Neural cell (in vitro differentiated cells): ENCODE data around the gene CABLES1.

Source experiments
- CTCF ChIP-seq: fragments of 450-650 bp; IDR thresholded peaks from 2 replicates; pipeline ENCODE4 v1.5.1; 2014; ENCODE audit warnings: antibody characterized with exemption, mild to moderate bottlenecking, moderate library complexity; ENCODE audit not compliant: poor library complexity, severe bottlenecking
- EP300 ChIP-seq: fragments of 450-650 bp; conservative IDR thresholded peaks from 2 replicates; pipeline ENCODE4 v1.6.1; 2014; ENCODE audit warnings: antibody characterized with exemption, mild to moderate bottlenecking, moderate library complexity; ENCODE audit not compliant: poor library complexity, severe bottlenecking
- MXI1 ChIP-seq: fragments of 450-650 bp; conservative IDR thresholded peaks from 2 replicates; pipeline ENCODE4 v1.6.1; 2014; ENCODE audit warnings: antibody characterized with exemption, mild to moderate bottlenecking; ENCODE audit not compliant: poor library complexity, severe bottlenecking
- POLR2AphosphoS5 ChIP-seq: IDR thresholded peaks from 2 replicates; pipeline ENCODE4 v1.6.1; 2012

DNA sequence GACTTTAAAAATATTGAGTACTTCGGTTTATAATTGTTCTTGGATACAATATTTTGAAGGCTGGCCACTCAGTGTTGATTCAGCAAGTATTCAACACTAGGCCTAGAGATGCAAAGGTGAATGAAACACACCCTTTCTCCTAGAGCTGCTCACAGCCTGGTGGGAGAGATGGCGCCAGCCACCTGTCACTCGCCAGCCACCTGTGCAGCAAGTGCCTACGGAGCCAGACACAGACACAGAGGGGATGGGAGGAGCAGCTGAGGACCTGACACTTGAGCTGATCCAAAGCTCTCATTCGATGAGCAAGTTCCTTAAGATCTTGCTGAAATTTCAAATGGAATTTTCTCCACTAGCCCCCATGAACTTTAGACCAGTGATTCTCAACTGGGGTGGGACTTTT, 166.7 kb downstream of the CABLES1 start:
- TF ChIP-seq CTCF, result no peak
- TF ChIP-seq EP300, result no peak
- no peak for TF ChIP-seq POLR2AphosphoS5
- no peak for TF ChIP-seq MXI1
